ENCODE data around the gene TMPRSS11D.

DNA sequence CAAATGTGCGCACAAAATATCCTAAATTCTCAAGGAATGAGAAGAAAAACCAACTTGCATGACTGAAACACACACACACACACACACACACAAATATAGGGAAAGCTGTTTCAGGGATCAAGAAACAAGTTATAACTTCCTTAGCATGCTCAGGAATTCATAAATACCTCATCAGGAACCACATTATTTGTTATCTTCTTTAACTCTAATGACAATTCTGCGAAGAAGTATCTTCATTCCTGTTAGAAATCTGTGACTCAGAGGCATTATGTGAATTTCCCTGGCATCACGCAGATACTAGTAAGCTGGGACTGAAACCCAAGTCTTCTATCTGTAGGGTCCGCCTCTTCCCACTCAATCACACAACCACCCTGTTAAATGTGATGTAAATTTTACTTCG lies 49.2 kb upstream of the TMPRSS11D start:
- TF ChIP-seq, protein P1, sequence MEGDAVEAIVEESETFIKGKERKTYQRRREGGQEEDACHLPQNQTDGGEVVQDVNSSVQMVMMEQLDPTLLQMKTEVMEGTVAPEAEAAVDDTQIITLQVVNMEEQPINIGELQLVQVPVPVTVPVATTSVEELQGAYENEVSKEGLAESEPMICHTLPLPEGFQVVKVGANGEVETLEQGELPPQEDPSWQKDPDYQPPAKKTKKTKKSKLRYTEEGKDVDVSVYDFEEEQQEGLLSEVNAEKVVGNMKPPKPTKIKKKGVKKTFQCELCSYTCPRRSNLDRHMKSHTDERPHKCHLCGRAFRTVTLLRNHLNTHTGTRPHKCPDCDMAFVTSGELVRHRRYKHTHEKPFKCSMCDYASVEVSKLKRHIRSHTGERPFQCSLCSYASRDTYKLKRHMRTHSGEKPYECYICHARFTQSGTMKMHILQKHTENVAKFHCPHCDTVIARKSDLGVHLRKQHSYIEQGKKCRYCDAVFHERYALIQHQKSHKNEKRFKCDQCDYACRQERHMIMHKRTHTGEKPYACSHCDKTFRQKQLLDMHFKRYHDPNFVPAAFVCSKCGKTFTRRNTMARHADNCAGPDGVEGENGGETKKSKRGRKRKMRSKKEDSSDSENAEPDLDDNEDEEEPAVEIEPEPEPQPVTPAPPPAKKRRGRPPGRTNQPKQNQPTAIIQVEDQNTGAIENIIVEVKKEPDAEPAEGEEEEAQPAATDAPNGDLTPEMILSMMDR (conservative IDR thresholded peaks at IDR 0.05) = no peak
- no peak for TF ChIP-seq EZH2 (IDR thresholded peaks at IDR 0.05; ENCODE audit: low read depth)
